Motor neuron (in vitro differentiated cells): Measurements from ENCODE around the gene ZNF587. TPM values are rescaled to one million over a fixed set of nuclear protein-coding genes. Genes with fewer than 3 reads are reported as not detected.
"Not testable (repeated sequence)": the region's sequence is repeated elsewhere in the genome, so short reads cannot be mapped to it uniquely, and the experiment has no call there.

Source experiments
- ATAC-seq, 8 experiments: fragments of 200-7000 bp; cut with Tn5 transposase; replicated peaks in 6 of 8; 2 replicates each; pipeline ENCODE4 v1.8.0; 2021; ENCODE audit warnings: mild to moderate bottlenecking in 8 of 8, moderate library complexity in 8 of 8
- H3K27ac ChIP-seq, 2 donors: fragments of 250-450 bp; sonication (Bioruptor Pico); 2 replicates each; pipeline ENCODE4 v1.9.0; 2021; ENCODE audit warnings: antibody characterized with exemption in 2 of 2, mild to moderate bottlenecking in 2 of 2, moderate library complexity in 1 of 2
- H3K4me1 ChIP-seq, 2 donors: fragments of 250-450 bp; sonication (Bioruptor Pico); replicated peaks in 1 of 2; 2 replicates each; pipeline ENCODE4 v1.6.1; 2021; ENCODE audit warnings: antibody characterized with exemption in 2 of 2, mild to moderate bottlenecking in 2 of 2, moderate library complexity in 1 of 2
- H3K4me3 ChIP-seq, 5 donors: fragments of 250-450 bp; sonication (Bioruptor Pico); 2 replicates each; pipeline ENCODE4 v1.9.0; 2021; ENCODE audit warnings: antibody characterized with exemption in 5 of 5, mild to moderate bottlenecking in 5 of 5, moderate library complexity in 4 of 5
- WGBS, 10 experiments: fragments of 450-650 bp; shearing (Covaris generic); methylation state at CpG; one replicate each; pipeline ENCODE4 v1.0.0; 2022; 5-methylcytosine and 5-hydroxymethylcytosine counted together
- in situ Hi-C, 9 experiments: fragments of 400-800 bp; cut with MboI; loops; one replicate each; pipeline ENCODE4 v1.15.0; 2021; ENCODE audit warnings: low sequenced_read_pairs in 9 of 9, low pct_unique_long_range_greater_than_20kb in 2 of 9; ENCODE audit not compliant: unreplicated experiment in 9 of 9
- total RNA-seq, 8 experiments: library from RNA; unstranded; fragments of 300-600 nt; gene quantifications; 2 replicates each; pipeline versions ENCODE4 v1.2.3 to v1.2.4, GENCODE V29; 2022

ZNF587 gene
- total RNA-seq, 8 experiments from 2014 or later: 11.2 to 44.9 (median 25.4) TPM

DNA sequence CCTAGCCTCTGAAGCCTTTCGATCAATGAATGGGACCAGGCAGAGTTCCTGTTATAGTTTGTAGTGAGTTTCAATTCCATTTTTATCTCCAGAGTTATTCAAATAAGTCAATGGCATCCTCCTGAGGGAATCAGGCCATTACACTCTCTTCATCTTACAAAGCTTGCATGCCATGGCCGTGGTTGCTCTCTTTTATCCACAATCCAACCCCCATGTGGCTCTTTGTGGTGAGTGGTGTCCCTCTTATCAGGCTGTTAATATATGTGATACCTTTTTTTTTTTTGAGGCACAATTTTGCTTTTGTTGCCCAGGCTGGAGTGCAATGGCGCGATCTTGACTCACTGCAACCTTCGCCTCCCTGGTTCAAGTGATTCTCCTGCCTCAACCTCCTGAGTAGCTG, 12.7 kb upstream of the ZNF587 start:
- WGBS, 10 experiments: 29 to 100% (median 91%) methylated on average over 2 to 5 of the region's 5 CpGs; no CpG with 5 or more reads in 3 of the 10 experiments
- in situ Hi-C loops, H3K4me3 ChIP-seq, H3K4me1 ChIP-seq, ATAC-seq, H3K27ac ChIP-seq: not testable (repeated sequence)

GRCh38 chr19:57838622-57839191, 11.0 kb upstream of the ZNF587 start:
- in situ Hi-C loops, H3K27ac ChIP-seq, H3K4me1 ChIP-seq, ATAC-seq, H3K4me3 ChIP-seq: not testable (repeated sequence)
- WGBS, 10 experiments: 100% methylated on average over 1 of the region's 5 CpGs; no CpG with 5 or more reads in 9 of the 10 experiments

- no peak overlapping the region for H3K27ac ChIP-seq
- H3K4me1 ChIP-seq: no peaks in the 10 kb centered on the region
- 66 to 100% (median 94%) methylated on average over 1 to 5 of the region's 6 CpGs; no CpG with 5 or more reads in 1 of the 10 experiments for WGBS, 10 experiments
- in situ Hi-C loops: no loop called here
- ATAC-seq: peak in 2 of 8 experiments; percentile 64 to 72
- H3K4me3 ChIP-seq: no peak overlapping the region
Observed at GRCh38 chr19:57841122-57841763, 8.4 kb upstream of the ZNF587 start.

GRCh38 chr19:57847164-57847563, 2.5 kb upstream of the ZNF587 start:
- in situ Hi-C loops, H3K27ac ChIP-seq, H3K4me3 ChIP-seq: not testable (repeated sequence)
- peak in 6 of 8 experiments; percentile 10 to 43 (median 26) for ATAC-seq
- peaks cover 10 to 13% of the 10 kb centered on the region in 2 donors for H3K4me1 ChIP-seq
- WGBS, 10 experiments: 31 to 100% (median 60%) methylated on average over 1 to 2 of the region's 3 CpGs; no CpG with 5 or more reads in 3 of the 10 experiments

DNA sequence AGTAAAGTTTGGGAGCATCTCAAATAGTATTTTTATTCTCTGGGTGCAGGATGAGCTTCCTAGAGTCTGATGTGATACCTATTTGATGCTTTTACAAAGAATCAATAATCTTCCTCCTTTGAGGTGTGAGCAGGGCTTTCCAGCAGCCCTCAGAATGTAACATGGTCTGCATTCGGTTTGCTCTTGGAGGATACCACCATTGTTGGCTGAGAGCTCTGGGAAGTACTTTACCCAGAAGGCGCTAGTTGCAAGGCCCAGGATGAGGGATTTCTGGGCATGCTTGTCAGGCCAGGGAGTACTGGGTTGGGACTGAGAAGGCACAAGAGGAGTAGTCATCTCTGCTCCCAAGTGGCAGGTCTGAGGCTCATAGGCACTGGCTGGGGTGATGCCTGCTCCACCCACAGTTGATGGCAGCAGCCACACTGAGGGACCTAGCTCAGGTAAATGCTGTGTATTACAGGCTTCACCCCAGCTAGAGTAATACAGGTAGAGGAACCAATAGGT, 445 bp upstream of the ZNF587 start:
- 80 to 100% methylated on average over 1 of the region's 2 CpGs; no CpG with 5 or more reads in 8 of the 10 experiments for WGBS, 10 experiments
- H3K27ac ChIP-seq, in situ Hi-C loops: not testable (repeated sequence)
- ATAC-seq: peak; percentile 7 to 65 (median 54)
- Histone ChIP-seq H3K4me3 (peak overlapping the region; percentile 43 to 75 (median 55)), H3K4me1 (peaks cover 10 to 13% of the 10 kb centered on the region in 2 donors)

DNA sequence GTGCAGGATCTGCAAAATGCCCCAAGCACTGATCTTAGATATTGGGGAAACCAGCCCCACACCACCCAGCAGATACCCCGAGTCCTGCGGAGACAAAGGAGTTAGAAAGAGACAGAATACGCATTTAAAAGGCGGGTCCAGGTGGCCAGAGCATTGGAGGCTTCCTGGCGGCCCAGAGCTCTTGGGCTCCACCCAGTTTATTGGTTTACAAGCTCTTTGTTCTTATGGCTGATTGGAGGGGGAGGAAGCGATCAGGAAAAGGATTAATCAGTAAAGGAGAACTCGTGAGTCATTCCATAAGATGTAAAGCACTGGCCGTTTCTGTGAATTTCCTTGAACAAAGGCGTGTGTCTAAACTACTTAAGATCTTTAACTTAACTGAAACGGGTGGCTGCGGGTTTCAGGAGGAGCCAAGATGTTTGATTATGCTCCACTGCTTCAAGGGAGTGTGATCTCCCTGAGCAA, 926 bp downstream of the ZNF587 start:
- peak overlapping the region; percentile 43 to 75 (median 55) for H3K4me3 ChIP-seq
- in situ Hi-C loops: no loop called here
- 0 to 7% (median 0%) methylated on average over 3 to 10 of the region's 11 CpGs; no CpG with 5 or more reads in 3 of the 10 experiments for whole genome bisulfite sequencing, 10 experiments

DNA sequence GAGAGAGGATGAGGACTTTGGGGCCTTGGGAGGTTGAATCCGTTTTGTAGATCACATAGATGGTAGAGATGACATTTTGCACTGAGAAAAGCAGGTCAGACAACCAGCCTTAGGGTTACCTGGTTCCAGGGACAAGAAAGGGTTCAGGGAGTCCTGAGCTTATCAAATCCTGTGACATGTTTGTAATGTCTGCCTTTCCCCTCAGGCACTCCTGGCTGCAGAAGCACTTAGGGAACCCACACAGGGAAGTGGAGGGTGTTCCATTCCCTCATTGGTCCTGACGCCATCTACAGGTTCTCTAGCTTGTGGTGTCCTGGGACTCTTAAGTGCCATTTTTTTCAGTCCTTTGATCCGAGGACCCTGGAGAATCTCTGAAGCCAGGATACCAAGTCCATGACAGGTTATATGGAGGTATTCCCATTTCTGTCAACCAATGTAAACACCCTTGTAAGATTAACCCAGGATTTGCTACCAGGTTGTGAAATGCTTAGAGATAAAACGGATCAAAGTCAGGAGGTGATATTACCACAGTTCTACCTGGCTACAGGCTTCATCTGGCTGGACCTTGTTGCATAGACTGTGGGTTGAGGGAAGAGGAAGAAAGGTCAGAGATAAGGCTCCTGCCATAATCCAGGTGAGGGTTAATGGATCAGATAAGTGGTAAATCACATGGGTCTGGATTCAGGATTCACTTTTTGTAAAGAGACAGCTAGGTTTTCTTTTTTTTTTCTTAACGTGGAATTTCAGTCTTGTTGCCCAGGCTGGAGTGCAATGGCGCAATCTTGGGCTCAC, 2.3 kb downstream of the ZNF587 start:
- H3K4me3 ChIP-seq, H3K27ac ChIP-seq, ATAC-seq, in situ Hi-C loops: not testable (repeated sequence)
- peaks cover 10 to 13% of the 10 kb centered on the region in 2 donors for H3K4me1 ChIP-seq
- 95 to 100% (median 100%) methylated on average over 1 to 3 of the region's 6 CpGs; no CpG with 5 or more reads in 4 of the 10 experiments for WGBS, 10 experiments

More for the DNA sequence above, 926 bp downstream of the ZNF587 start:
- Histone ChIP-seq H3K27ac (peak overlapping the region; percentile 84 to 87), H3K4me1 (peaks cover 10 to 13% of the 10 kb centered on the region in 2 donors)
- ATAC-seq: peak in 3 of 8 experiments; percentile 2 to 18 (median 5)

- ATAC-seq, in situ Hi-C loops, H3K27ac ChIP-seq, H3K4me3 ChIP-seq: not testable (repeated sequence)
- peaks cover 10 to 13% of the 10 kb centered on the region in 2 donors for H3K4me1 ChIP-seq
- WGBS, 10 experiments: no CpG with 5 or more reads among the region's 2 CpGs
Observed at GRCh38 chr19:57854117-57854516, 4.5 kb downstream of the ZNF587 start.

DNA sequence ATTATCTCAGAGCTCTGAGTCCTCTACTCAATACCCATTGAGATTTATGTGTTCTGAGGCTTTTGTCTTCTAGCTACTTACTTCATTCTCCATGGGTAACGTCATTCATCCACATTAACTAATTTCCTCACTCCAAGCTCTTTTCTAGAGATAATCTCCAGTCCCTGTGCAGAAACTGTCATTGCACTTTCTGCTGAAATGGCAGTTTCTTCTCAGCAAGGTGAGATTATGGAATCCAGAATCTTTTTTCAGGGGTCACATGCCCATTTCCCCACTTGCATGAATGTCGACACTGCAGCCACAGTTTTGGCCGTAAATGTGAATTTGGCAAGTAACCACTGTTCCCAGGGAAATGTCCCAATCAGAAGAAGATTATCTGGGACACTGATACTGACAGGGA, 12.7 kb downstream of the ZNF587 start:
- H3K4me3 ChIP-seq, ATAC-seq, H3K4me1 ChIP-seq, in situ Hi-C loops, H3K27ac ChIP-seq: not testable (repeated sequence)
- WGBS, 10 experiments: 100% methylated on average over 1 to 3 of the region's 3 CpGs; no CpG with 5 or more reads in 6 of the 10 experiments

DNA sequence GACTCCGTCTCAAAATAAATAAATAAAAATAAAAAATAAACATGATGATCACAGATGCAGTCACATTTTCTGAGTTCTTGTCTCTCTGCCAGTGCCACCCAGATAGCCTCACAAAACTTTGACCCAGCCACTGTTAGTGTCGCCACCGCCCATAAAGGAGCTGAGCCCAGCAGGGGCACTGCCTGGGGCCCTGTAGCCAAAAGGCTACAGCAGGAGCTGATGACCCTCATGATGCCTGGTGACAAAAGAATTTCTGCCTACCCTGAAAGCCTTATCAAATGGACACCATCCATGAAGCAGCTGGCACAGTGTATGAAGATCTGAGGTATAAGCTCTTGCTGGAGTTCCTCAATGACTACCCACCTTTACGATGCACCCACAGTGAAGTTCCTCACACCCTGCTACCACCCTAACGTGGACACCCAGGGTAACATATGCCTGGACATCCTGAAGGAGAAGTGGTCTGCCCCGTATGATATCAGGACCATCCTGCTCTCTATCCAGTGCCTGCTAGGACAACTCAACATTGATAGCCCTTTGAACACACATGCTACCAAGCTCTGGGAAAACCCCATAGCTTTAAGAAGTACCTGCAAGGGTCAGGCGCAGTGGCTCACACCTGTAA, 18.3 kb downstream of the ZNF587 start:
- in situ Hi-C loops: no loop called here
- peak in 3 of 8 experiments; percentile 22 to 31 (median 27) for ATAC-seq
- 92 to 100% (median 100%) methylated on average over 1 to 4 of the region's 7 CpGs; no CpG with 5 or more reads in 4 of the 10 experiments for WGBS, 10 experiments

DNA sequence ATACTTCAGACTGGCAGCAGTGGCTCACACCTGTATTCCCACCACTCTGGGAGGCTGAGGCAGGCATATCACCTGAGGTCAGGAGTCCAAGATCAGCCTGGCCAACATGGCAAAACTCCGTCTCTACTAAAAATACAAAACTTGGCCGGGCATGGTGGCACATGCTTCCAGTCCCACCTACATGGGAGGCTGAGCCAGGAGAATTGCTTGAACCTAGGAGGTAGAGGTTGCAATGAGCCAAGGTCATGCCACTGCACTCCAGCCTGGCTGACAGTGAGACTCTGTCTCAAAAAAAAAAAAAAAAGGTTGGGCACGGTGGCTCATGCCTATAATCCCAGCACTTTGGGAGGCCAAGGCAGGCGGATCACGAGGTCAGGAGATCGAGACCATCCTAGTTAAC, 20.0 kb downstream of the ZNF587 start:
- H3K4me1 ChIP-seq, in situ Hi-C loops, ATAC-seq, H3K27ac ChIP-seq, H3K4me3 ChIP-seq: not testable (repeated sequence)
- 93 to 100% (median 100%) methylated on average over 1 to 5 of the region's 6 CpGs; no CpG with 5 or more reads in 1 of the 10 experiments for WGBS, 10 experiments

More for the DNA sequence above, 18.3 kb downstream of the ZNF587 start:
- Histone ChIP-seq H3K4me1 (no peaks in the 10 kb centered on the region), H3K27ac (no peak overlapping the region), H3K4me3 (no peak overlapping the region)

- Histone ChIP-seq H3K4me3 (no peak overlapping the region), H3K4me1 (no peaks in the 10 kb centered on the region), H3K27ac (no peak overlapping the region)
- in situ Hi-C loops: no loop called here
- 50 to 100% (median 86%) methylated on average over 1 to 2 of the region's 2 CpGs; no CpG with 5 or more reads in 4 of the 10 experiments for WGBS, 10 experiments
- ATAC-seq: no peak
Observed at GRCh38 chr19:57870225-57870624, 20.6 kb downstream of the ZNF587 start.
